ENCODE measurements around the gene PLK3. TPM values are rescaled to one million over a fixed set of nuclear protein-coding genes. Genes with fewer than 3 reads are reported as not detected.

PLK3 gene
- total and polyA plus RNA-seq, 8 donors, result 6.1 to 35.3 (median 12.9) TPM

DNA sequence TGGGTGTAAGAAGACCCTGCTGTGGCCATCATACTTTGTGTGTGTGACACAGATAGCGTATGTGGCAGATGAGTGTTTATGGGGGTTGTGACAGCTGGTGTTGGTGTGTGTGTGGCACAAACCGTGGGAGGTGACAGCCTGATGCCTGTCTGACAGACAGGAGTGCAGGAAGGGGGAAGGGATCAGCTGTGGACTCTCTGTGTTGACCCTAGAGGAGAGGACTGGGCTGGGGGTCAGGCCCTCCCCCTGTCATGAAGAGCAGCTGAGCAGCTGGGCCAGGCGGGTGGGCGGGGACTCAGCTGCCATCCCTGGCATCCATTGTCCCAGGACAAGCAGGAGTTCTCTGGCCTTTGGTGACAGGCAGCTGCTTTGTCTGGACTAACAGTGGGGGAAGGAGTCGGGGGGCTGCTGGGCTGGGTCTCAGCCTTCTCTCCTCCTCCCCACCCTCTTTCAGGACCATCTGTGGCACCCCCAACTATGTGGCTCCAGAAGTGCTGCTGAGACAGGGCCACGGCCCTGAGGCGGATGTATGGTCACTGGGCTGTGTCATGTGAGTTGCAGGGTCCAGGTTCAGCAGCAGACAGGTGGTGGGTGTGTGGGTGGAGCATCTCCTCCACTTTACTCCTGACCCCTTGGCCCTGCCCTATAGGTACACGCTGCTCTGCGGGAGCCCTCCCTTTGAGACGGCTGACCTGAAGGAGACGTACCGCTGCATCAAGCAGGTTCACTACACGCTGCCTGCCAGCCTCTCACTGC, 2.3 kb downstream of the PLK3 start:
- WGBS, 2 donors, result 86 to 90% methylated on average over 13 of the region's 13 CpGs
- no peak for ATAC-seq
- TF ChIP-seq, protein P1, sequence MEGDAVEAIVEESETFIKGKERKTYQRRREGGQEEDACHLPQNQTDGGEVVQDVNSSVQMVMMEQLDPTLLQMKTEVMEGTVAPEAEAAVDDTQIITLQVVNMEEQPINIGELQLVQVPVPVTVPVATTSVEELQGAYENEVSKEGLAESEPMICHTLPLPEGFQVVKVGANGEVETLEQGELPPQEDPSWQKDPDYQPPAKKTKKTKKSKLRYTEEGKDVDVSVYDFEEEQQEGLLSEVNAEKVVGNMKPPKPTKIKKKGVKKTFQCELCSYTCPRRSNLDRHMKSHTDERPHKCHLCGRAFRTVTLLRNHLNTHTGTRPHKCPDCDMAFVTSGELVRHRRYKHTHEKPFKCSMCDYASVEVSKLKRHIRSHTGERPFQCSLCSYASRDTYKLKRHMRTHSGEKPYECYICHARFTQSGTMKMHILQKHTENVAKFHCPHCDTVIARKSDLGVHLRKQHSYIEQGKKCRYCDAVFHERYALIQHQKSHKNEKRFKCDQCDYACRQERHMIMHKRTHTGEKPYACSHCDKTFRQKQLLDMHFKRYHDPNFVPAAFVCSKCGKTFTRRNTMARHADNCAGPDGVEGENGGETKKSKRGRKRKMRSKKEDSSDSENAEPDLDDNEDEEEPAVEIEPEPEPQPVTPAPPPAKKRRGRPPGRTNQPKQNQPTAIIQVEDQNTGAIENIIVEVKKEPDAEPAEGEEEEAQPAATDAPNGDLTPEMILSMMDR (IDR thresholded peaks at IDR 0.05), result no peak
- intact Hi-C loops (cut with DNase I), result no loop called here
- Histone ChIP-seq H3K4me3 (peak overlapping the region in 2 of 4 donors; percentile 79 to 93), H3K4me1 (peaks cover 12 to 31% (median 17%) of the 10 kb centered on the region in 3 donors), H3K9me3 (no peaks in the 10 kb centered on the region), H3K36me3 (peaks cover 0 to 32% (median 10%) of the 10 kb centered on the region in 3 donors), H3K27ac (no peak overlapping the region), H3K27me3 (no peaks in the 10 kb centered on the region)
- DNase-seq, result peak in 3 of 6 donors; percentile 34 to 66 (median 54)
- FAIRE-seq, result no peak

DNA sequence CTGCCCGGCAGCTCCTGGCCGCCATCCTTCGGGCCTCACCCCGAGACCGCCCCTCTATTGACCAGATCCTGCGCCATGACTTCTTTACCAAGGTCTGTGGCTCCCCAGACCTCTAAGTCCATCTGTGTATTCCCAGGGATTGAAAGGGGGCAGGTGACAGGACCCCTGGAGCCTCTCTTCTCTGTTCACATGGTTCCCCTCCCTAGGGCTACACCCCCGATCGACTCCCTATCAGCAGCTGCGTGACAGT, 2.8 kb downstream of the PLK3 start:
- peaks cover 0 to 32% (median 10%) of the 10 kb centered on the region in 3 donors for H3K36me3 ChIP-seq
- WGBS, 2 donors, result 84 to 90% methylated on average over 9 of the region's 9 CpGs
- H3K9me3 ChIP-seq, result no peaks in the 10 kb centered on the region
- intact Hi-C loops (cut with DNase I), result no loop called here
- H3K4me3 ChIP-seq, result no peak overlapping the region
- no peak for ATAC-seq
- no peak overlapping the region for H3K27ac ChIP-seq
- FAIRE-seq, result no peak
- H3K27me3 ChIP-seq, result no peaks in the 10 kb centered on the region
- peaks cover 17 to 36% (median 22%) of the 10 kb centered on the region in 3 donors for H3K4me1 ChIP-seq
- DNase-seq, result peak in 1 of 6 donors; percentile 33
- TF ChIP-seq, protein P1 (IDR thresholded peaks at IDR 0.05), result no peak

DNA sequence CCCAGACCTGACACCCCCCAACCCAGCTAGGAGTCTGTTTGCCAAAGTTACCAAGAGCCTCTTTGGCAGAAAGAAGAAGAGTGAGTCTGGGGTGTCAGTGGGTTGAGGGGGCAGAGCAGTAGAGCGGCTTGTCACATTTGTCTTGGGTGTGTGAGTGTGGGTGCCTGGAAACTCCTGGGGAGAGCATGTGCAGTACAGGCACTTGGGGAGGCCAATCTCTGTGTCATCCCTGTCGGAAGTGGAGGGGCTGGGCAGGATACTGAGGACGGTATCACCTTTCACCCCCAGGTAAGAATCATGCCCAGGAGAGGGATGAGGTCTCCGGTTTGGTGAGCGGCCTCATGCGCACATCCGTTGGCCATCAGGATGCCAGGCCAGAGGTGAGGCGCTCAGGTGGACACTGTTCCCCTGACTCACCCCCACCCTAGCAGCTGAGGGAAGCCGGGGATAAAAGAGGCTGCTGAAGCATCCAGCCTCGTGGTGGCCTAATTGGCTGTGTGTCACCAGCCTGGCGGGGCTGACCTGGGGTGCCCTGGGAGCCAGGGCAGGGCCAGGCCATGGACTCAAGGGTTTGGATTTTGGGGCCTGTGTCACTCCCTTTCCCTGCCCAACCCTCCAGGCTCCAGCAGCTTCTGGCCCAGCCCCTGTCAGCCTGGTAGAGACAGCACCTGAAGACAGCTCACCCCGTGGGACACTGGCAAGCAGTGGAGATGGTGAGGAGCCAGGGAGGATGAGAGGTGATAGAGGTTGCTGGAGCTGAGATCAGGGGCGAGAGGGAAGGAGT, 3.3 kb downstream of the PLK3 start:
- Histone ChIP-seq H3K4me1 (peaks cover 22 to 41% (median 27%) of the 10 kb centered on the region in 3 donors), H3K27me3 (no peaks in the 10 kb centered on the region), H3K9me3 (no peaks in the 10 kb centered on the region), H3K27ac (no peak overlapping the region), H3K36me3 (peaks cover 0 to 32% (median 10%) of the 10 kb centered on the region in 3 donors), H3K4me3 (no peak overlapping the region)
- ATAC-seq, result no peak
- peak in 2 of 6 donors; percentile 47 to 62 for DNase-seq
- FAIRE-seq, result no peak
- 88 to 93% methylated on average over 12 to 13 of the region's 13 CpGs for WGBS, 2 donors
- TF ChIP-seq, protein P1 (IDR thresholded peaks at IDR 0.05), result no peak
- intact Hi-C loops (cut with DNase I), result no loop called here

DNA sequence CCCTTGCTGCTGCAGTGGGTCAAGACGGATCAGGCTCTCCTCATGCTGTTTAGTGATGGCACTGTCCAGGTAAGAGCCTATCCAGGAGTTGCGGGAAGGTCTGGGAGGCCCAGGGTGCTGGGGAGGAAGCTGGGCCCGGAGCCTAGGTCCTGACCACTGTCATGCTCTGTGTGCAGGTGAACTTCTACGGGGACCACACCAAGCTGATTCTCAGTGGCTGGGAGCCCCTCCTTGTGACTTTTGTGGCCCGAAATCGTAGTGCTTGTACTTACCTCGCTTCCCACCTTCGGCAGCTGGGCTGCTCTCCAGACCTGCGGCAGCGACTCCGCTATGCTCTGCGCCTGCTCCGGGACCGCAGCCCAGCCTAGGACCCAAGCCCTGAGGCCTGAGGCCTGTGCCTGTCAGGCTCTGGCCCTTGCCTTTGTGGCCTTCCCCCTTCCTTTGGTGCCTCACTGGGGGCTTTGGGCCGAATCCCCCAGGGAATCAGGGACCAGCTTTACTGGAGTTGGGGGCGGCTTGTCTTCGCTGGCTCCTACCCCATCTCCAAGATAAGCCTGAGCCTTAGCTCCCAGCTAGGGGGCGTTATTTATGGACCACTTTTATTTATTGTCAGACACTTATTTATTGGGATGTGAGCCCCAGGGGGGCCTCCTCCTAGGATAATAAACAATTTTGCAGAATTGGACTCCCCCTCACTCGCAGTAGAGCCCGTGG, 5.3 kb downstream of the PLK3 start:
- H3K4me1 ChIP-seq, result peaks cover 40 to 56% (median 41%) of the 10 kb centered on the region in 3 donors
- no peak for ATAC-seq
- intact Hi-C loops (cut with DNase I), result no loop called here
- FAIRE-seq, result no peak
- H3K9me3 ChIP-seq, result no peaks in the 10 kb centered on the region
- DNase-seq, result peak in 2 of 6 donors; percentile 56 to 71
- H3K27me3 ChIP-seq, result no peaks in the 10 kb centered on the region
- TF ChIP-seq, protein P1 (IDR thresholded peaks at IDR 0.05), result no peak
- whole genome bisulfite sequencing, 2 donors, result 92 to 93% methylated on average over 20 of the region's 20 CpGs
- no peak overlapping the region for H3K4me3 ChIP-seq
- peak overlapping the region; percentile 5 to 98 (median 96) for H3K27ac ChIP-seq
- peaks cover 0 to 32% (median 10%) of the 10 kb centered on the region in 3 donors for H3K36me3 ChIP-seq

Measured in pancreas (tissue), 10 donors.